ENCODE results near the gene ZFP36L1. TPM values are rescaled to one million over a fixed set of nuclear protein-coding genes. Genes with fewer than 3 reads are reported as not detected.

The ZFP36L1 gene
- total and polyA plus RNA-seq, 7 donors: 26.6 to 413 (median 217) TPM

- no peak for TF ChIP-seq CTCF (IDR thresholded peaks at IDR 0.05)
- no peak for TF ChIP-seq POLR2AphosphoS5 (IDR thresholded peaks at IDR 0.05)
- no peak for TF ChIP-seq EP300 (IDR thresholded peaks at IDR 0.05)
- TF ChIP-seq POLR2A (IDR thresholded peaks at IDR 0.05): no peak
- Histone ChIP-seq H3K36me3 (no peaks in the 10 kb centered on the region), H3K27ac (no peak overlapping the region), H3K9me3 (no peaks in the 10 kb centered on the region), H3K27me3 (no peaks in the 10 kb centered on the region), H3K4me3 (no peak overlapping the region), H3K4me1 (peaks cover 0 to 30% (median 27%) of the 10 kb centered on the region in 4 donors)
- intact Hi-C loops (cut with DNase I): no loop called here
- peak; percentile 51 for DNase-seq
- WGBS, 2 donors: 87 to 94% methylated on average over 6 of the region's 6 CpGs
Measured at GRCh38 chr14:68775614-68776126, 17.2 kb downstream of the ZFP36L1 start.

GRCh38 chr14:68774771-68775613 lies 17.9 kb downstream of the ZFP36L1 start:
- no peaks in the 10 kb centered on the region for H3K27me3 ChIP-seq
- TF ChIP-seq CTCF (IDR thresholded peaks at IDR 0.05) (no peak), POLR2A (IDR thresholded peaks at IDR 0.05) (no peak), EP300 (IDR thresholded peaks at IDR 0.05) (no peak), POLR2AphosphoS5 (IDR thresholded peaks at IDR 0.05) (no peak)
- no peaks in the 10 kb centered on the region for H3K9me3 ChIP-seq
- peak; percentile 43 for DNase-seq
- H3K4me1 ChIP-seq: peaks cover 0 to 23% (median 20%) of the 10 kb centered on the region in 4 donors
- no peaks in the 10 kb centered on the region for H3K36me3 ChIP-seq
- intact Hi-C loops (cut with DNase I): no loop called here
- H3K27ac ChIP-seq: peak overlapping the region in 1 of 4 donors; percentile 37
- no peak overlapping the region for H3K4me3 ChIP-seq
- WGBS, 2 donors: 93 to 97% methylated on average over 4 of the region's 4 CpGs

- intact Hi-C loops (cut with DNase I): no loop called here
- H3K36me3 ChIP-seq: no peaks in the 10 kb centered on the region
- 75 to 92% methylated on average over 6 of the region's 6 CpGs for WGBS, 2 donors
- no peaks in the 10 kb centered on the region for H3K27me3 ChIP-seq
- TF ChIP-seq CTCF (IDR thresholded peaks at IDR 0.05) (no peak), POLR2A (IDR thresholded peaks at IDR 0.05) (no peak), EP300 (IDR thresholded peaks at IDR 0.05) (no peak), POLR2AphosphoS5 (IDR thresholded peaks at IDR 0.05) (no peak)
- H3K4me3 ChIP-seq: no peak overlapping the region
- no peaks in the 10 kb centered on the region for H3K9me3 ChIP-seq
- H3K27ac ChIP-seq: no peak overlapping the region
- peak; percentile 25 for DNase-seq
- peaks cover 0 to 2% (median under 1%) of the 10 kb centered on the region in 4 donors for H3K4me1 ChIP-seq
Measured at GRCh38 chr14:68772761-68773381, 20.0 kb downstream of the ZFP36L1 start.

- peak overlapping the region in 2 of 4 donors; percentile 45 to 53 for H3K27ac ChIP-seq
- no peak overlapping the region for H3K4me3 ChIP-seq
- intact Hi-C loops (cut with DNase I): no loop called here
- H3K4me1 ChIP-seq: no peaks in the 10 kb centered on the region
- no peaks in the 10 kb centered on the region for H3K9me3 ChIP-seq
- no peaks in the 10 kb centered on the region for H3K27me3 ChIP-seq
- 51 to 77% methylated on average over 10 of the region's 10 CpGs for WGBS, 2 donors
- TF ChIP-seq CTCF (IDR thresholded peaks at IDR 0.05) (no peak), POLR2AphosphoS5 (IDR thresholded peaks at IDR 0.05) (peak in 1 of 4 donors; percentile 30)
- peak; percentile 63 for DNase-seq
- H3K36me3 ChIP-seq: no peaks in the 10 kb centered on the region
Measured at GRCh38 chr14:68771631-68772030, 21.2 kb downstream of the ZFP36L1 start.
